Activated CD4-positive, alpha-beta T cell treated with anti-CD3 and anti-CD28 coated beads for 48 hours (primary cell): ENCODE measurements around the gene SEMG1.

Experiments
- DNase-seq: peaks from one replicate; pipeline ENCODE4 v3.0.0-alpha.2; 2020

The SEMG1 gene

DNA sequence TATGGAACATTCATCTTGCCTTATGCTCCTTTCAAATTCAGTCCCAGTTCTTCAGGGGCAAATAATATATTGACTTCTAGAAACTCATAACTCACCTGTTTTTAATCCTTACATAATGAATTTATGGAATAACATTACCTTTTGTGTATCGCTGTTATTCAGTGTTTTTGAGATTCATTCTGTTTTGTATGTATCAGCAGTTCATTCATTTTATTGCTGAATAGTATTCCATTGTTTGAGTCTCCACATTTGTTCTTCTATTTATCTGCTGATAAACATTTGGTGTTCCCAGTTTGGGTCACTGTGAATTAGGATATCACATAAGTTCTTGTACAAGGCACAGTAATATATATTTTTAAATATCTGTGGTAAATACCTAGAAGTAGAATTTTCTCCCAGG is 19.5 kb downstream of the SEMG1 start:
- DNase-seq: no peak

DNA sequence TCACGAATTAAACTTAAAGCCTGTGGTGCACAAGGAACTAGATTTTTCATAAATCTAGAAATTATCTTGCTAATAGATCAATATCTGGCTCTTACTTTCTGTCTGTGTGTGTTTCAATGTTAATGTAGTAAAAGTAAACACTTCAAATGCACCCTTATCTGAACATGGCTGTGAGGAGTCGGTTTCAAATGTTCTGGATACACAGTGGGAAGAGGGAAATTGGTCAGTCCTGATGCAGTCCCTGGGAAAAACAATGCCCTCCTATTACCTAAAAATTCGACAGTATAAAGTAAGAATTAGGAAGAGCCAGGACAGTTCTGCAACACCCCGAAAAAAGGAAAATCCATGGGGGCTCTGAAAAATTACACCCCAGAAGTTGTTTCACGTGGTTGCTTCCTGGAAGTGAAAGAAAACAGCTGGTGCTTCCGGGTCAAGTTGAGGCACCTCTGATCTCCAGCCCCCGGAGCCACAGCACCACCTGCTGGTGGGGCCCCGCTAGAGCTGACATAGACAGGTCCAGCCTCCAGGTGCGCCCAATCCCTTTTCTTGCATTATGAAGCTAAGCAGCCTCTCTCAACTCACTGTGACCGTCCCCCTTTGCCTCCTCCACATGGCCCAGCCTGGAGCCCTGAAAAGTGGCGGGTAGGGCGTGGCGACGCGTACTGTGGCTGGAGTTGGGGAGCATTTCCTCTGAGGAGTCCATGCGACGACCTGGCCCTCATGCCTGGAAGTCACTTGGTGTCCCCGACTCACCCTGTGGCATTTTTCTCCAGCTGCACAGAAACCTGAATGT is 22.6 kb downstream of the SEMG1 start:
- peak; percentile 82 for DNase-seq

DNA sequence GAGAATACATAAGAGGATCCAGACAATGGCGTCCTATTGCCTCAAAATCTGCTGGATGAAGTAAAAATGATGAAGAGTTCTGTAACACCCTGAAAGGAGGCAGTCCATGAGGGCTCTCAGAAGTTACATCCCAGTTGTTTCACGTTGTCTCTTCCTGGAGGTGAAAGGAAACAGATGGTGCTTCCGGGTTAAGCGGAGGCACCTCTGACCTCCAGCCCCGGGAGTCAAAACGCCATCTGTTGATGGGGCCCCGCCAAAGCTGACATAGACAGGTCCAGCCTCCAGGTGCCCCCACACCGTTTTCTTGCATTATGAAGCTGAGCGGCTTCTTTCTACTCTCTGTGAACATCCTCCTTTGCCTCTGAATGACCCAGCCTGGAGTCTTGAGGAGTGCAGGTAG is 23.8 kb downstream of the SEMG1 start:
- DNase-seq: no peak

DNA sequence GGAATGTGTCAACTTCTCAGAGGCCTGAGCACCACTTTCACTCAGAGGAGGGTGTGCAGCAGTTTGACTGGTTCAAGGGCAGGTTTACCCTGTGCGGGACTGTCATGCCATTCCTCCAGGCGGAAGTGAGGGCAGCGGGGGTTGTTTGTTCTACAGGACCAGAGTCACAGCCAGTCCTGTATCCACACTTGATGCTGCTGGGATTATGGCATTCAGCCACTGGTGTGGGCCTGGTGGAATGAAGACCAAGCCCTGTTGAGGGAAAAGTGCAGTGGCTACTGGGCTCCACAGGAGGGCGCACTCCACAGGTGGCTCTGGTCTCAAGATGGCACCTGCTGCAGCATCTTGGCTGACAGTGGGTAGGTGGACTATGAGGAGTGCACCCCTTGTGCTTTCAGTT is 29.2 kb downstream of the SEMG1 start:
- peak; percentile 20 for DNase-seq

DNA sequence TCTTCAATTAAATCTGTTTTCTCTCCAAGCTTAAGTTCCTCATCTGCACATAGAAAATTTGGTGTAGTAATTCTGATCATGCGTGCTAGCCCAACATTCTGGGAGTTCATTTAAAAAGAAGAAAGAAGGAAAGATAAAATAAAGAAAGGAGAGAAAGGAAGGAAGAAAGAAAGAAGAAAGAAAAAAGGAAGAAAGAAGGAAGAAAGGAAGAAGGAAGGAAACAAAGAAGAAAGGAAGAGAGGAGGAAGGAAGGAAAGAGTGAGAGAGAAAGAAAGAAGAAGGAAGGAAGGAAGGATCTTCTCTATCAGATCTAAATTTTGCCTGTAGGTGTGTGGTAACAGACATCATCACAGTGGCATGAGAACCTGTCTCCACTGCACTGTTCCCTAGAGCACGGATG is 31.3 kb downstream of the SEMG1 start:
- no peak for DNase-seq

DNA sequence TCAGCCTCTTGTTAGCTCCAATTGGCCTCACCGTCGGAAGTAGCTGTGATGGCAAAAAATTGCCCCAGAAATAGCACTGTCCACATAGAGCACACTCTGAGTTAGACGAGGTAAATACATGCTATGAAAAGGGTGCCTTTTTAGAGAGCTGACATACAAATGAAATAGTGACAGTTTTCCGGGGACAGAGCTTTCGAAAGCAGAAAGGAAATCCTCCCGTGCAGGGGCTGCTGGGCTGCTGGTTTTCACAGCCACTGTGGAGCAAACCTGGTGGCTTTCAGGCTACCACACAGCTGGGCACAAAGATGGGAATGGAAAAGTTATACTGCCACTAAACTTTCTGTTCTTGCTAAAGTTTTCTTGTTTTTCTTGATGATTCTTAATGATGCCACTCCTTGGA is 39.3 kb downstream of the SEMG1 start:
- DNase-seq: no peak

DNA sequence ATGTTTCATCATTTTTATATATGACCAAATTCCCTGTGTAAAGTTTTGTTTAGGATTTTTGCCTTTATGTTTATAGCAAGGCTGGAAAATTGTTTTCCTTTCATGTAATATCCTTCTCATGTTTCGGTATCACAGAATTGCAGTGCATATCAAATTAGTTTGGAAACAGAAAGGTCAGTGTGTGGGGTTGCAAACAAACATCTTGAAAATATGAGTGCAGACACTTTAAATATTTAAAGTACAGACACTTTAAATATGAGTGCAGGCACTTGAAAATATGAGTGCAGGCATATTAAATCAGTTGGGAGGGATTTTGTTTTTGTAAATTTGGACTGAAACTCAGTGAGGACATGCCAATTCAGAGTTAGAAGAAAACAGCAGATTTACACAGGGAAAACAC is 41.0 kb downstream of the SEMG1 start:
- no peak for DNase-seq

DNA sequence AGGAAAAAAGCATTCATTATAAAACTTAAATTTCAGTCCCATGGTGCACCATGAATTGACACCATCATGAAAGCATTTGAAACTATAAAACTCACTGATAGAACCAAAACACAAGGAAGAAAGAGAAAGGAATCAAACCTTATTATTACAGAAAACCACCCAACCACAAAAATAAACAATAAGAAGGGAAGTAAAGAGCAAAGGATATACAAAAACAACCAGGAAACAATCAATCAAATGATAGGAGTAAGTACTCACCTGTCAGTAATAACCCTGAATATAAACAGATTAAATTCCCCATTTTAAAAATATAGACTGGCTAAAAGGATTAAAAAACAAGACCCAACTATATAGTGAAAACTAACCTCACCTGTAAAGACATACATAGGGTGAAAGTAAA is 41.8 kb downstream of the SEMG1 start:
- no peak for DNase-seq

DNA sequence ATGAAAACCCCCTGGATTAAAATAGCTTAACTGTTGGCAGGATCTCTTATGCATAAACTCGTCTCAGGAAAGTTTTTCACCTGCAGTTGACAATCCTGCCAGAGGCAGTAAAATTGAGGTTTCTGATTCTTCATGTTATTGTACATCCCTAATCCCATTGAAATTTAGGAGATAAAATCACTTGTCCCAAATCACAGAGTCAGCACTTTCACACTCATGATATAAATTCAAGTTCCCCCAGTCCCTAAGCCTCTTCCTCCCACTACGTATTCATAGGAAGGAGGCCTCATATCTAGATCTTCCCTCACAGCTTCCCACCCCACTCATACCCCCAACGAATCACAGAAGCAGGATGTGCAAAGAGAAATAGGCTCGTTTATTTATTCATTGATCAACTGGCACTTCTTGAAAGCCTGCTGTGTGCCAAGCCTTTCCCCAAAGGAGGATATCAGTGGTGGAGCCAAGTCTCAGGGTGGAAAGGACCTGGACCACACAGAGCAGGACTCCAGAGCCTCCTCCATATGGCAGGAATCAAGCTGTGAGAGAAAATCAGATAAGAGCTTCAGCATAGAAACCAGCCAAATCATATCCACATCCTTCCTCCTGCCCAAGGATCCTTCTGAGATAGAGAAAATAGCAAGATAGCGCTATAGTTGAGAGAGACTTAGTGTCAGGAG is 45.2 kb downstream of the SEMG1 start:
- DNase-seq: no peak

DNA sequence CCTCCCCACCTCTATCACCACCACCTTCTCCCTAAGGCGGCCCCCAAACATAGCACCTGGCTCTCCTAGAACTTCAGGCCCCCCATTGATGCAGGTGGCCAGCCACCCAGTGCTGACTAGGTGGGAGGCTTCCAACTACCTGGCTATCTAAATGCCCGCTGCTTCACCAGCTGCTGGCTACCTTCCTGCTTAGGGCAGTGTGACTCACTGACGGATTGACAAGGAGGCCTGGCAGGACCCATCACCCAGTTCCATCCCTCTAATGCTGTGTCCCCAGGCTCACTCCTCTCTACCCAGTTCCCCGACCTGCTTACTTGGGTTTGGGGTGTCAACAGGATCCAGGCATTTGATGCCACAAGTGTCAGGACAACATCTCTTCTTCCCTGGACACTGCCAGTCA is 46.4 kb downstream of the SEMG1 start:
- no peak for DNase-seq

DNA sequence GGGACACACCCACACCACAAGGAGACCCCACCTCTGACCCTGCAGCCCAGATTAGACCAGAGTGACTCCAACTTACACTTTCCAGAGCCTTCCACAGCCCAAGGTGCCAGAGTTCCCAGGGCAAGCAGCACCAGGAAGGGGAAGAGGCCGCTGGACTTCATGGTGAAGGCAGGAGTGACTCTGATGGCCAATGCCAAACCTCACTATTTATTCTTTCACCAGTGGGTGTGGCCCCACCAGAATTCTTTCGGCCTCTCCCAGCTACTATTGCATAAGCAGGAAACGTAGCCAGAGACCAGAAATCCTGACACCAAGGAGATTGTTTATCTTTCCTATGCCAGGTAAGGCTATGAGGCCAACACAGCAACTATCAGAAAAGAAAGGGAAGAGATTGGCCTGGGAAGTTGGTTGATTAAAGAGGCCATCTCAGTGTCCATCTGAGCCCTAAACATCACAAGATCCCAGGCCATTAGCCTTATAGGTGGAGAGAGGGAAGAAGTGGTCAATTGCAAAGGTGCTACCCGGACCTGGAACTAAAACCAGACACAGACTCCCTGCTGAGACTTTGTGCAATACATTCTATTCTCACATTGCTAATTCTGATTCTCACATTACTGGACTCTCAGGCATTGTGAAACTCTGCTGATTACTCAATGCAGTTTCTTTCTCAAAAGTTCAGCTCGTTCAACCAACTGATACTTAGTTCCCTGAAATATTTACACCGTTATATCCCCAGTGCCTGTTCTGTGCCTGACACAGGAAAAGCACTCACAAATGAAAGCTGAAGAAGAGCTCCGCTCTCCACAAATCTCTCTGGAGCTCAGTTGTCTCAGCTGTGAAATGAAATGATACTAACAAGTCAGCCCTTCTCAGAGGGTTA is 47.8 kb downstream of the SEMG1 start, which contains the start of gene SLPI:
Gene SLPI (minus strand): TSS at position 182 of the 880 bp plus-strand sequence. CDS start 21 bp downstream, at position 161.
- no peak for DNase-seq

DNA sequence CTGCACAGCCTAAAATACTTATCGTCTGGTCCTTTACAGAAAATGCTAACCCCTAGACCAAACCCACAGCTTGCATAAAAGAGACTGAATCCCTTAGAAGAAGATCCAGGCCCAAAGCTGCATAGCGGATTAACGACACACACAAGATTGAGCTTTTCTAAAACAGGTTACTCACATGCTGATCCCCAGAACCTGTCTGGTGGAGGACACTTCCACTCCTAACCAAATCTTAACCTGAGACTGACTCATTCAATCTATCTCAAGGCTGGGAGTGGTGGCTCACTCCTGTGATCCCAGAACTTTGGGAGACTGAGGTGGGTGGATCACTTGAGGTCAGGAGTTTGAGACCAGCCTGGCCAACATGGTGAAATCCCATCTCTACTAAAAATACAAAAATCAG is 50.3 kb downstream of the SEMG1 start:
- no peak for DNase-seq

DNA sequence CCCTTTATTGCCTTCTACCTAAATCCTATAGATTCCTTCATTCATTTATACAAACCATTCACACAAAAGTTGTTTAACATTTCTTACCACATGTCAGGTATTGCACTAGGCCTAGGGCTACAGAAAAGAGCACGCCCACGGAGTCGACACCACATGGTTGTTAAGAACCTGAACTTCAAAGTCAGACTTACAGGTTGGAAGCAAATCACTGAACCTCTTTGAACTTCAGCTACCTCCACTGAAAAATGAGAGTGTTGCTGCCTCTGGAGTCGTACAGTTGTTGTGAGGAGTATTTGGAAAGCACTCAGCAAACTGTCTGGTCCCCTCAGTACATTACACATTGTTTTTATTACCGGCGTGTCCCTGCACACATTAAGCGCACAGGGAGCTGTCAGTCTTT is 50.9 kb downstream of the SEMG1 start:
- no peak for DNase-seq

DNA sequence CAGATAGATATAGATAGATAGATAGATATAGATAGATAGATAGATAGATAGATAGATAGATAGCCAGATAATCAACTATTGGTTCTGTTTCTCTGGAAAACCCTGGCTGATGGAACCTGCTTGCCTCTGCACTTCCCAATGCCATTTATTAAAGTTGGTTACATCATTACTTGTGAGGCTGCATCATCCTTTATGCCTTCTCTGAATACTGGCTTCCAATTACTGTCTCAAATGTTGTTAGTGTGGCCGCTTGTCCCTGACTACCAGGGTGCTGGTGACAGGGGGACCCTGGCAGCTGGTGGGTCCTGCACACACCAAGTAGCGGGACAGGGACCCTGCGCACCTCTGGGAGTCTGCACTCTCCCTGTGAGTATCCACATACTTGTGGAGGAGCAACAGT is 51.4 kb downstream of the SEMG1 start:
- no peak for DNase-seq

DNA sequence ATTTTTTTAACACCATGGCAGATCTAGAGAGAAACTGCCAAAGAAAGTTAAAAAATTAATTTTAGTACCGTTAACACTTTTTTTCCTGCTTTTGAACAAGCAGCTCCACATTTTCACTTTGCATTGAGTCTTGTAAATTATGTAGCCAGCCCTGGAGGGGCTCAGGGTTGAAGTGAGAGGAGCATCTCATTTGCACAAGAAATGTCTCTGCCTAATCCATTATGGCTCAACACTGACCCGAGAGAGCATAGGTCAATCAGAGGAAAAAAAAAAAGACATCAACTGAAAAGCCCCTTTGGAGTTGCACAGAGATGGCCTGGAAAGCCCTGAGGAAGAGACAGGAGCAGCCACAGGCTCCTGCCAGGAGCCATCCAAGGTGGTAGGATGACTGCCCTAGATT is 51.8 kb downstream of the SEMG1 start:
- no peak for DNase-seq
